Mucosa of stomach (tissue), 1 donor: Measurements from ENCODE around the gene EYA2.
A peak's percentile ranks its signal among the peaks of the same experiment; 100 is the strongest.

Source experiments
- H3K27me3 ChIP-seq: one replicate; pipeline ENCODE4 v1.7.0; 2013; ENCODE audit warnings: mild to moderate bottlenecking, low read length; ENCODE audit not compliant: control insufficient read depth, insufficient read depth
- H3K36me3 ChIP-seq: one replicate; pipeline ENCODE4 v1.7.0; 2013; ENCODE audit warnings: low read length; ENCODE audit not compliant: control insufficient read depth, insufficient read depth
- H3K4me1 ChIP-seq: one replicate; pipeline ENCODE4 v1.7.0; 2013; ENCODE audit warnings: mild to moderate bottlenecking, low read length; ENCODE audit not compliant: control insufficient read depth, insufficient read depth
- H3K4me3 ChIP-seq: one replicate; pipeline ENCODE4 v1.7.0; 2013; ENCODE audit warnings: low read length
- H3K9ac ChIP-seq: one replicate; pipeline ENCODE4 v1.7.0; 2013; ENCODE audit warnings: mild to moderate bottlenecking, low read length, moderate library complexity
- H3K9me3 ChIP-seq: one replicate; pipeline ENCODE4 v1.7.0; 2013; ENCODE audit warnings: mild to moderate bottlenecking, low read length, moderate library complexity; ENCODE audit not compliant: control insufficient read depth
- donor health status: Pancreatic carcinoma.

EYA2 gene

DNA sequence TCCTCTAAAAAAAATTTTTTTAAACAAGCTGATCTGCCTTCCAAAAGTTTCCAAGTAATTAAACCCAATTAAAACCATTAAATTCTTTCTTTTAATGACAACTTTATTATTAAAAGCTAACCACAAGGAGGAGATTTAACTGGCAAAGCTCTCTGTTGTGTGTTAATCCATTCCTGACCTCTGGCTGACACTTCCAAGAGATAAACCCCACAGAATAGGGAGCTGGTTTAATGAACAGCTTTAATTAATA, 230.8 kb downstream of the EYA2 start:
- H3K27me3 ChIP-seq: no peaks in the 10 kb centered on the region
- H3K4me1 ChIP-seq: peaks cover 24% of the 10 kb centered on the region
- no peaks in the 10 kb centered on the region for H3K9me3 ChIP-seq
- H3K4me3 ChIP-seq: no peak overlapping the region
- no peaks in the 10 kb centered on the region for H3K36me3 ChIP-seq
- H3K9ac ChIP-seq: no peak overlapping the region

- Histone ChIP-seq H3K36me3 (no peaks in the 10 kb centered on the region), H3K27me3 (no peaks in the 10 kb centered on the region), H3K4me1 (peaks cover 24% of the 10 kb centered on the region), H3K9ac (no peak overlapping the region), H3K4me3 (no peak overlapping the region), H3K9me3 (no peaks in the 10 kb centered on the region)
Observed at GRCh38 chr20:47125758-47126591, 231.3 kb downstream of the EYA2 start.

DNA sequence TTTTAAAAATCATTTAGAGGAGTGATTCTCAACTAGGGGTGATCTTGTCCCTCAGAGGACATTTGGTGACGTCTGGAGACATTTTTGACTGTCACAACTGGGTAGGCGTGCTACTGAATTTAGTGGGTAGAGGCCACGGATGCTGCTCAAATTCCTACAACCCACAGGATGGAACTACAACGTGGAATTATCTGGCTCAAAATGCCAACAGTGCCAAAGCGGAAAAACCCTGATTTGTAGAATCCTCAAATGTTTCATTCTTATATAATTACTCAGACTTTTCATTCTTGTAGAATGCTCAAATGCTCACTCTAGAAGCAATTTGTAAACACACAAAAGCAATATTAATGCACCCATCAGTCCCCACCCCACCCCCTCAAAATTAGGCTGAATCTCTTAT, 232.1 kb downstream of the EYA2 start:
- H3K4me1 ChIP-seq: peaks cover 24% of the 10 kb centered on the region
- H3K4me3 ChIP-seq: no peak overlapping the region
- H3K9ac ChIP-seq: no peak overlapping the region
- H3K9me3 ChIP-seq: no peaks in the 10 kb centered on the region
- H3K27me3 ChIP-seq: no peaks in the 10 kb centered on the region
- no peaks in the 10 kb centered on the region for H3K36me3 ChIP-seq

DNA sequence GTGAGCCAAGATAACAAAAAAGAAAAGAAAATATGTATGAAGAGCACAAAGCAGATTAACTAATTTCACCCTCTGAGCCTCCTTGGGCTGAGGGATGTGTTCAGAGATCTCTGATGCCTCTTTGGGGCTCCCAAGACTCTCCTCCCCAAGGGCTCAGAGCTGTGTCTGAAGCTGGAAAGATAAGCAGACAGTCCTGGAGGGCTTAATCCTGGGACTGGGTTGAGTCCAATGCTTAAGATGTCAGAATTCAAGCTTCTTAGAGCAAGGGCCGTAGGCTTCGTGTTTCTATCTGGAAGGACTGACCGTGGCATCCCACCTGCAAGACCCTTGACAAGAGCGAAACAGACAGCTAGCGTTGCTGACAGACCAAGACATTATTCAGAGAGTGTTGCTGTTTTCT, 232.9 kb downstream of the EYA2 start:
- H3K27me3 ChIP-seq: no peaks in the 10 kb centered on the region
- H3K9me3 ChIP-seq: no peaks in the 10 kb centered on the region
- H3K36me3 ChIP-seq: no peaks in the 10 kb centered on the region
- H3K9ac ChIP-seq: peak overlapping the region; percentile 45
- peaks cover 24% of the 10 kb centered on the region for H3K4me1 ChIP-seq
- no peak overlapping the region for H3K4me3 ChIP-seq

- Histone ChIP-seq H3K9ac (peak overlapping the region; percentile 45), H3K27me3 (no peaks in the 10 kb centered on the region), H3K36me3 (no peaks in the 10 kb centered on the region), H3K4me1 (peaks cover 24% of the 10 kb centered on the region), H3K9me3 (no peaks in the 10 kb centered on the region), H3K4me3 (no peak overlapping the region)
Observed at GRCh38 chr20:47127999-47128398, 233.4 kb downstream of the EYA2 start.

GRCh38 chr20:47129306-47129705, 234.7 kb downstream of the EYA2 start:
- no peak overlapping the region for H3K4me3 ChIP-seq
- H3K9ac ChIP-seq: no peak overlapping the region
- no peaks in the 10 kb centered on the region for H3K9me3 ChIP-seq
- peaks cover 24% of the 10 kb centered on the region for H3K4me1 ChIP-seq
- no peaks in the 10 kb centered on the region for H3K27me3 ChIP-seq
- no peaks in the 10 kb centered on the region for H3K36me3 ChIP-seq

DNA sequence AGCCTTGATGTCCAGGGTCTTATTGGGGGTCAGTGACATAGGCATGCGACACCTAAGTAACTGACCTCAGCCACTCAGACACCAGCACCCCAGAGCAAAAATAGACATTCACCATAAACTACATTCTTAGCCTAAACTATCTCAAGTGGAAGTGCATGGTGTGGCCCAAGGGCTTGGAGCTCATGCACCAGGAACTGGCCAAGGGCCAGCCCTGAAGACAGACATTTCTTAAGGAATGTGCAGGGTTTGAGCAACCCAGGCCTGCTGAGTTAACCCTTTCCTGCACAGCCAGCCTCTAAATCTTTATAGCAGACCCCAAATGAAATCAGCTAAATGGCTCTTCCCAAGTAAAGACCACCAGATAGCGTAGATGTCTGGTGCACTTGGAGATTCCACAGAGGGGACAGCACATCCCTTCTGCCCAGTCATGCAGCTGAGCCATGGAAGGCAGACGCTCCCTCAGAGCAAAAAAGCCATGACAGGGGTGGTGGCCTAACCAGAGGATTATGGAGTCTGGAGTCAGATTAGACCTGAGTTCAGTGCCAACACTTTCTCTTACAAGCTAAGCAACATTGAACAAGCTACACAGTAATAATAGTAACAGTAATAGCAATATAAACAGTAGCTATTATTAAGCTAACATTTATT, 239.3 kb downstream of the EYA2 start:
- Histone ChIP-seq H3K4me1 (no peaks in the 10 kb centered on the region), H3K9ac (no peak overlapping the region), H3K4me3 (no peak overlapping the region), H3K9me3 (no peaks in the 10 kb centered on the region), H3K36me3 (no peaks in the 10 kb centered on the region), H3K27me3 (no peaks in the 10 kb centered on the region)

DNA sequence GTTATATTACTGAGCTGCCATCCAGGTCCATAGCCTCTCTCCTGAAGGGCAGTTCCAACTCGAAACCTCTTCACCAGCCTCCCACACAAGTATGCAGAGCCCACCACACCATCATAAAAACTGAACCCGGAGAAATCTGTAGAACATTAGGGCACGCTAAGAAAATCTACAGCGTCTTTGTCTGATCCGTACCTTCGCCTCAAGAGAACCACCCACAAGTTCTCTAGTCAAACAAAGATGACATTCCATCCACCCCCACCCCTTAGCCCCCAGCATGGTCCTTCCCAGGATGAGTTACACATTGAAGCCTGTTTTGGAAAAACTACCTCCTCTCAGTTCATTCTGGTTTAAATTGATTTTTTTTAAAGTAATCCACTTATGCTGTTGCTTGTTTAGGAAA, 242.1 kb downstream of the EYA2 start:
- H3K4me1 ChIP-seq: peaks cover 17% of the 10 kb centered on the region
- no peak overlapping the region for H3K4me3 ChIP-seq
- no peaks in the 10 kb centered on the region for H3K9me3 ChIP-seq
- no peak overlapping the region for H3K9ac ChIP-seq
- H3K36me3 ChIP-seq: no peaks in the 10 kb centered on the region
- H3K27me3 ChIP-seq: no peaks in the 10 kb centered on the region

DNA sequence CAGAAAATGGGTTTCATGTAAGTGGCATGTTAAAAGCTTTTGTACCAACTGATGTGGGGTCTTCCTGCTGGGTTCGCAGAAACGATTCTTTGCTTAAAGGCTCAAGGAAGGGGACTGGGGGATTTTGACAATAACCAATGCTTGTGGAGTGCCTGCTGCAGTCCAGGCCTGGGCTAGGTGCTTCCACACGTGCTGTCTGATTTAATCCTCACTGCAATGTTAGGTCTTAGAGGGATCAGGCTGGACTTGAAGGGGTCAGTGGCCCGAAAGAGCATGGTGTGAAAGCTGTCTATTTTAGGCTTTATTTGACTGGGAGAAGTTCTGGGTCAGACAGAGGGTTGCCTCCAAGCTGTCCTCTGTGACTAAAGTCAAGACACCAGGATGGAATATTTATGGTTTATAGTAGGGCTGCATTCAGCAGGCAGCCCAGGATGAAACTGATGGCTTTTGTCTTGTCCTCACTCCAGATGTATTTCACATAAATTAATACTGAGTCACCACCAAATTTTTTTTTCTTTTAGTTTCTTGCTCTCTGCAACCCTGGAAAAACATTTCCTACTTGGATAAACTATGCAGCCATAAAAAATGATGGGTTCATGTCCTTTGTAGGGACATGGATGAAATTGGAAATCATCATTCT, 242.7 kb downstream of the EYA2 start:
- Histone ChIP-seq H3K4me1 (peaks cover 22% of the 10 kb centered on the region), H3K36me3 (no peaks in the 10 kb centered on the region), H3K27me3 (no peaks in the 10 kb centered on the region), H3K9me3 (no peaks in the 10 kb centered on the region), H3K4me3 (no peak overlapping the region), H3K9ac (no peak overlapping the region)

DNA sequence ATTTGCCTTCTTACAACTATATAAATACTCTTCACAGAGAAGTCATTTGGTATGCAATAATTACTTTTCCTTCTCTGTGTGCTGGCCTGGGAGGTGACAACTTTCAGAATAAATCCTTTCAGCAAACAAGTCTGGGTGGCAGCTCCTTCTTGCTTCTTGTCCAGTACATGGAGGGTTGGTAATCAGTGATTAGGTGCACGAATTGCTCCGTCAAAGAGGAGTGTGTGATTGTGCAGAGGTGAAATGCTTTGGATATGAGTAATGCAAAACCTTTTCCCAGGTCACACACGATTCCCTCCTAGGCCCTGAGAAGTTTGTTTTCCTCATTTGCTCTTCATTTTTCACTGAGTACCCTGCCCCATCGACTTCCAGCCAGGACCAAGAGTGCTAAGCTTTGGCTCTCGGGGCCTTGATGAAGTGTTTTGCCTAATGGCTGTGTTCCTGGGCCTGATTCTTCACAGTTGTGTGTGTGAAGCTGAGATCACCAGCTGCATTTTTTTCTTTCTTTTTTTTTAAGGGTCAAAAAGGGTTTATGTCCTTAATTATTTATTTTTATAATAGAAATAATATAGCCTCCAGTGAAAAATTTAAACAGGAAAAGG, 245.4 kb downstream of the EYA2 start:
- no peak overlapping the region for H3K4me3 ChIP-seq
- H3K9me3 ChIP-seq: no peaks in the 10 kb centered on the region

GRCh38 chr20:47141350-47141921, 246.8 kb downstream of the EYA2 start:
- Histone ChIP-seq H3K27me3 (no peaks in the 10 kb centered on the region), H3K9ac (no peak overlapping the region), H3K36me3 (no peaks in the 10 kb centered on the region), H3K4me1 (peaks cover 38% of the 10 kb centered on the region), H3K9me3 (no peaks in the 10 kb centered on the region), H3K4me3 (no peak overlapping the region)

More for the DNA sequence above, 245.4 kb downstream of the EYA2 start:
- Histone ChIP-seq H3K4me1 (peaks cover 38% of the 10 kb centered on the region), H3K36me3 (no peaks in the 10 kb centered on the region), H3K9ac (peak overlapping the region; percentile 42), H3K27me3 (no peaks in the 10 kb centered on the region)
